ENCODE results near the gene STPG3.

STPG3 gene

GRCh38 chr9:137227853-137228505 lies 23.1 kb upstream of the STPG3 start:
- TF ChIP-seq, protein P1, sequence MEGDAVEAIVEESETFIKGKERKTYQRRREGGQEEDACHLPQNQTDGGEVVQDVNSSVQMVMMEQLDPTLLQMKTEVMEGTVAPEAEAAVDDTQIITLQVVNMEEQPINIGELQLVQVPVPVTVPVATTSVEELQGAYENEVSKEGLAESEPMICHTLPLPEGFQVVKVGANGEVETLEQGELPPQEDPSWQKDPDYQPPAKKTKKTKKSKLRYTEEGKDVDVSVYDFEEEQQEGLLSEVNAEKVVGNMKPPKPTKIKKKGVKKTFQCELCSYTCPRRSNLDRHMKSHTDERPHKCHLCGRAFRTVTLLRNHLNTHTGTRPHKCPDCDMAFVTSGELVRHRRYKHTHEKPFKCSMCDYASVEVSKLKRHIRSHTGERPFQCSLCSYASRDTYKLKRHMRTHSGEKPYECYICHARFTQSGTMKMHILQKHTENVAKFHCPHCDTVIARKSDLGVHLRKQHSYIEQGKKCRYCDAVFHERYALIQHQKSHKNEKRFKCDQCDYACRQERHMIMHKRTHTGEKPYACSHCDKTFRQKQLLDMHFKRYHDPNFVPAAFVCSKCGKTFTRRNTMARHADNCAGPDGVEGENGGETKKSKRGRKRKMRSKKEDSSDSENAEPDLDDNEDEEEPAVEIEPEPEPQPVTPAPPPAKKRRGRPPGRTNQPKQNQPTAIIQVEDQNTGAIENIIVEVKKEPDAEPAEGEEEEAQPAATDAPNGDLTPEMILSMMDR (IDR thresholded peaks at IDR 0.05; ENCODE audit: insufficient read depth, missing control alignments), result no peak
- DNase-seq (ENCODE audit: insufficient read length, low spot score), result no peak
- no peak for FAIRE-seq

DNA sequence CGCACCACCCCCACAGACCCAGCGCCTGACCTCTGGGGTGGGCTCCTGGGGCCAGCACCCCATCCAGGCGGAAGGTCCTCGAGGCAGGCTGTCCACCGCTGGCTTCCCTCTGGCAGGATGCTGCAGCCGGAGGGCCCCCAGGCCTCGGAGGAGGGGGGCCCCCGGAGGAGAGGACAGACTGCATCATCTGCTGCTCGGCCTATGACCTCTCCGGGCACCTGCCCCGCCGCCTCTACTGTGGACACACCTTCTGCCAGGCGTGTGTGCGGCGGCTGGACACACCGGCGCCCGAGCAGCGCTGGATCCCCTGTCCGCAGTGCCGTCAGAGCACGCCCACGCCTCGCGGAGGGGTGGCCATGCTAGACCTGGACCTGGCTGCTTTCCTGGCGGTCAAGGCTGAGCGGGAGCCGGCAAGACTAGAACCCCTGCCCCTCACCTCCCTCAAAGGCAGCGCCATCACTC lies 22.5 kb upstream of the STPG3 start:
- TF ChIP-seq, protein P1 (IDR thresholded peaks at IDR 0.05; ENCODE audit: insufficient read depth, missing control alignments), result no peak
- FAIRE-seq (no peak), DNase-seq (ENCODE audit: insufficient read length, low spot score) (no peak)

- no peak for FAIRE-seq
- TF ChIP-seq, protein P1 (IDR thresholded peaks at IDR 0.05; ENCODE audit: insufficient read depth, missing control alignments), result no peak
- no peak for DNase-seq (ENCODE audit: insufficient read length, low spot score)
Observed at GRCh38 chr9:137228968-137229896, 21.9 kb upstream of the STPG3 start.

DNA sequence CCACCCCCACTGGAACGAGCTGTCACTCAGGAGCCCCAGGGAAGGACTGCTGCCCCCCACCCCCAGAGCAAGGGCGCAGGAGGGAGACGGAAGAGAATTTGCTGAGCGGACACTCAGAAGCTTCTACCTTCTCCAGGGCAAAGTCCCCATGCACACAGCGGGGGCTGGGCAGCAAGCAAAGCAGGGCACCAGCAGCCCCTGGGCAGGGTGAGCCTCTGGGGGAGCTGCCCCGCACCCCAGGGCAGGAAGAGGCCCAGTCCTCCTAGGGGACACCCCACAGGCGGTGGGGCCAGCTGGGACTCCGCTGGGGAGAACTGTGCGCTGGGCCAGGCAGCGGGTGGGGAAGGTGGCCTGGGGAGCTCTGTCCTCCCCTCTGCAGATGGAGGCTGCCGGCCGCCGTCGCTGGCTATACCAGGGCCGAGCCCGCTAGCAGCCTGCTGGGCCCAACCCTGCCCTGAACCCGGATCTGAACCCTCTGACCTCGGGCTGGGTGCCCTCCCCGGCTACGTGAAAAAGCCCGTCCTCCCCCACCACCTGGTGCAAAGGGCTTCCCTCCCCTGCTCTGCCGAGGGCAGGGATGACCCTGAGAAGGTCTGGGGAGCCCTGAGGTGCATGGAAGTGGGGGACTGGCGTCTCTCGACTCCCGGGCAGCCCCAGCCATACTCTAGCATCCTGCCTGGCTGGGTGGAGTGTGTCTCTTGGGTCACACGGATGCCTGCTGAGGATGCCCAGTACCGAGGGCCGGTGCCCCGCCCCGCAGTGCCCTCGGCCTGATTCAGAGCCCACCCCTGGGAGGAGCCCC lies 21.0 kb upstream of the STPG3 start:
- FAIRE-seq (no peak), DNase-seq (ENCODE audit: insufficient read length, low spot score) (no peak)
- TF ChIP-seq, protein P1 (IDR thresholded peaks at IDR 0.05; ENCODE audit: insufficient read depth, missing control alignments), result no peak

- FAIRE-seq (no peak), DNase-seq (ENCODE audit: insufficient read length, low spot score) (no peak)
- TF ChIP-seq, protein P1 (IDR thresholded peaks at IDR 0.05; ENCODE audit: insufficient read depth, missing control alignments), result no peak
Observed at GRCh38 chr9:137230705-137231371, 20.2 kb upstream of the STPG3 start, which contains the start of gene SLC34A3. Gene SLC34A3 (plus strand): TSS chr9:137230901. CDS start chr9:137231703, 802 bp downstream.

GRCh38 chr9:137231372-137232039 lies 19.6 kb upstream of the STPG3 start:
- TF ChIP-seq, protein P1 (IDR thresholded peaks at IDR 0.05; ENCODE audit: insufficient read depth, missing control alignments), result no peak
- no peak for FAIRE-seq
- no peak for DNase-seq (ENCODE audit: insufficient read length, low spot score)
